ENCODE data around the gene AKR1E2.

- TF ChIP-seq POLR2AphosphoS5 (IDR thresholded peaks at IDR 0.05; ENCODE audit: low read depth, low read length): no peak
- TF ChIP-seq POLR2A (IDR thresholded peaks at IDR 0.05; ENCODE audit: low read depth, low read length): no peak
- no peak for TF ChIP-seq SPI1 (IDR thresholded peaks at IDR 0.05; ENCODE audit: low read depth, low read length)
Observed at GRCh38 chr10:4847561-4848355, 21.8 kb downstream of the AKR1E2 start.

All from GM12891 (cell line).